Right kidney (tissue), 1 donor: ENCODE results near the gene GPR176.
"Not testable (repeated sequence)": the region's sequence is repeated elsewhere in the genome, so short reads cannot be mapped to it uniquely, and the experiment has no call there.

Source experiments
- DNase-seq: peaks from one replicate; pipeline ENCODE4 v3.0.0-alpha.2; 2016

The GPR176 gene

DNA sequence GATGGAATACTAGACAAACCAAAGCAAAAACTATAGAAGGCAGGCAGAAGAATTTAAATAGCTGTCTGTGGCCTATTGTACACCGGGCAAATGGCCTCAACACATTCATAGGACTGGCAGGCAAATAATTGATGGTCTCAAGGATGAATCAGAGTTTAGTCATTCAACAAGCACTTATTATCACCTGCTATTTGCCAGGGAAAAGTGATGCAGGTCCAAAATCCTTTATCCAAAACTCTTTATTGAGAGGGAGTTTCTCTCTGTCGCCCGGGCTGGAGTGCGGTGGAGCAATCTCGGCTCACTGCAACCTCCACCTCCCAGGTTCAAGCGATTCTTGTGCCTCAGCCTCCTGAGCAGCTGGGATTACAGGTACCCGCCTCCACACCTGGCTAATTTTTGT, 16.1 kb upstream of the GPR176 start:
- DNase-seq, result no peak

DNA sequence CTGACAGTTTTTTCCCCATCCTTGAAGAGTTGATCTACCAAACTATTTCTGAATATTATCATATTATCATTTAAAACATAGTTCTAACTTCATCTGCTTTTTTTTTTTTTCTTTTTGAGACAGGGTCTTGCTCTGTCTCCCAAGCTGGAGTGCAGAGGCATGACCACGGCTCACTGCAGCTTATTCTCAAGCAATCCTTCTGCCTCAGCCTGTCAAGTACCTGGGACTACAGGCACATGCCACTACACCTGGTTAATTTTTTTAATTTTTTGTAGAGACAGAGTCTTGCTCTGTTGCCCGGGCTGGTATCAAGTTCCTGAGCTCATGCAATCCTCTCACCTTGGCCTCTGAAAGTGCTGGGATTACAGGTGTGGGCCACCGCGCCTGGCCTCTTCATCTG, 15.2 kb upstream of the GPR176 start:
- no peak for DNase-seq

DNA sequence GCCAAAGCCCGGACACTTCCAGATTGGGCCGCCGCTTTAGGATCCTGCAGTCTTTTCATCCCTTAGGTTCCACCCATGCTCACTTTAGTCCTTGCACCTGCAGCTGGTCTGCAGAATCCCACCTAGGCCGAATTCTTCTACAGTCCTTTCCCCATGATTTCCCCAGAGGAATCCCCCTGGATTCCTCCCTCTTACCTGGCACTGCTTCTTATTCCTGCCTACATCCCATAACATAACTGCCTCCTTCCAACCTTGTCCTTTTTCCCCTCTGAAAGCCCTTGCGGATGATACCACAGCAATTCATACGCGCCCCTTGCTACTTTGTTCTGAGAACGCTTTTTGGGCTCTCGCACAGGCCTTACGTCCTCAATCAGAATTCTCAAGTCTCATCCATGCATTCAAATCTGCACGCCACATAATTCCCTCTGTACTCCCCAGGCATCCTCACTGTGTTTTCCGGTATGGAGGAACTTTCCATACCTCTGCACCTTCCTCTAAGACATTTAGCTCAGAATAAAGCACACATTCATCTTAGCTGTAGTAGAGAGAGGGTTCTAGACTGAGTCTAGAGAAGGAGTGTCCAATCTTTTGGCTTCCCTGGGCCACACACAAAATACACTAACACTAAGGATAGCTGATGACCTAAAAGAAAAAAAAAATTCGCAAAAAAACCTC, 14.5 kb upstream of the GPR176 start:
- DNase-seq, result no peak

DNA sequence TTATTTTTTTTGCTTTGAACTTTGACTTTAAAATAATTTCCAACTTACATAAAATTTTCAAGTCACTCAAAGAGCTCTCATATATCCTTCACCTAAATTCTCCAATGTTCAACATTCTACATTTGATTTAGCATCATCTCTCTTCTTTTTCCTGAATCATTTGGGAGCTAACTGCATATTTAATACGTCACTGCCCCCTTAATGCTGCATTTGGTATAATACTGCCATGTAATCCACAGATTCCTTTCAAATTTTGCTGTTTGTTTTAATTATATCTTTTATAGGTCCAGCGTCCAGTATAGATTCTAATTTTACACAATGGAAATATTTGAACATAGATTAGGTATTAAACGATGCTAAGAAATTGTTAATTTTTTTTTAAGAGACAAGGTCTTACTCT, 11.5 kb upstream of the GPR176 start:
- DNase-seq, result no peak

DNA sequence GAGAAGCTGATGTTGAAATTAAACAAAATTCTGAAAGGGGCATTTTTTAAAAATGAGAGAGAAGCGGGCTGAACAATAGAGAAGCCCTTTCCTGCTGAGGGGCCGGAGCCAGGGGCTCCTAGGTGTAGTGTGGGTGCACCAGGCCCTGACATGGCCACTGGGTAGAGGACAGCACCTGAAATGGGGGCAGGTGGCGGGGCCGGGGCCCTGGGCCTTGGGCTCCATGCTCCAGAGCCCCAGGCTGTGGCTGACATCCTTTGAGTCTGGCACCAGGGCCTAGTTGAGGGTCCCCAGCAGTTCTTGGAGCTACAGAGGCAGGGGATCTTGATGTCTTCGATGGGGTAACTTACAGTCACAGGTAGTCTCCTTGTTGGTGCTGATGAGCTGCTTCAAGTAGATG, 6.5 kb upstream of the GPR176 start:
- no peak for DNase-seq

DNA sequence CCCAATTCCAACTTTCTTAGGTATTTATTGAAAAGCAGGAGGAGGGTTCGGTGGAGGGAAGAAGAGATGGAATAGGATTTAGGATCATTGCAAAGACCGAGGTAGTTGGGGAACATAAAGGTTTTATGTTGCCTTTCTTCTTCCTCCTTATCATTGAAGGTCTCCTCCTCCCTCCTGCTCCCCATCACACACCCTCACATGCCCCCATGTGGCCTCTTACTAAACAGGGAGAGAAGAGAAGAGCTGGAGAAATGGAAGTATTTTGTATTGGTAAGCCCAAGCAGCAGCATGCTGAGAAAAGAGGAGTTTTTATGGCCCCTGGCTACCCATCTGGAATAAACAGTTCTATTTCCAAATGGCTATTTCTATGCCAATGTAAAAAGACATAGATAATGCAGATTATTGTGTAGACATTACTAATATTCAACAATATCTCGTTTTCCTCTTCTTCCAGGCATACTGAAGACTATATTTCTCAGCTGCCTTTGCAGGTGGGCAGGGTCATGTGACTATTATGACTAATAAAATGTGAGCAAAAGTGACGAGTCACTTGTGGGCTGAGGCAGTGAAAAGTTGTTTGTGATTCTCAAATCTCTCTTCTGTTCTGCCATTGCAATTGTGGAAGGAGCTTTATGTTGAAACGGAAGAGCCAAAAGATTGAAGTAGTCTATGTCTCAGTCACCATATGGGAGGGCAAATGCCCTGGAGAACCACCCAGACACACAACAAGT, 5.2 kb upstream of the GPR176 start:
- DNase-seq, result no peak

DNA sequence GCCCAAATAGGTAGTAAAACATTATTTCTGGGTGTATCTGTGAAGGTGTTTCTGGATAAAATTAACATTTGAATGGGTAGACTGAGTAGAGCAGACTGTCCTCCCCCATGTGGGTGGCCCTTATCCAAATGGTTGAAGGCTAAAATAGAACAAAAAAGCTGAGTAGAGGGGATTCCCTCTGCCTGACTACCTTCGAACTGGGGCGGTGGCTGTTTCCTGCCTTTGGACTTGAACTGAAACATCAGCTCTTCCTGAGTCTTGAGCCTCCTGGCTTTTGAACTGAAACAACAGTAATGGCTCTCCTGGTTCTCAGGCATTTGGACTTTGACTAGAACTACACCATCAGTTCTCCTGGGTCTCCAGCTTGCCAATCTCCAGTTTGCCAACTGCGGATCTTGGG, 4.4 kb upstream of the GPR176 start:
- DNase-seq, result no peak

DNA sequence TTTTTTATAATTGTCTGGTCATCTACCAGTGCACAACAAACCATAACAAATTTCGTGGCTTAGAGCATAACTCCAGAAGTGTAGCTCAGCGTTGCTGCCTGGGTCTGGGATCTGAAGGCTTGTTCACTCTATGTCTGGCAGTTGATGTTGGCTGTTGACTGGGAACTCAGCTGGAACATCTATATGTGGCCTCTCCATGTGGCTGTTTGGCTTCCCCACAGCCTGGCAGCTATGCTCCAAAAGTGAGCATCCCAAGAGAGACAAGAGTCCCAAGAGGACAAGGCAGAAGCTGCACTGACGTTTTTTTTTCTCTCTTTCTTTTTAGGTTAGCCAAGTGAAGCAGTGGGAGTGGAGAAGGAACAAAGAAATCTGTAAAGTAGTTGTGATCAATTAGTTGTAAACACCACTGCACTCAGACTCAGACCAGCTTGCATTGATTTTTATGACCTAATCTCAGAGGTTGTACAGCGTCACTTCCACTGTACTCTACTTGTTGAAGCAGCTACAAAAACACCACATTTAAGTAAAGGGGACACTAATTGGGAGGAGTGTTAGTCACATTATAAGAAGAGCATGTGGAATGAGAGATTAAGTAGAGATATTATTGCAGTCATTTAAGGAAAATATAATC, 2.5 kb upstream of the GPR176 start:
- DNase-seq, result no peak

DNA sequence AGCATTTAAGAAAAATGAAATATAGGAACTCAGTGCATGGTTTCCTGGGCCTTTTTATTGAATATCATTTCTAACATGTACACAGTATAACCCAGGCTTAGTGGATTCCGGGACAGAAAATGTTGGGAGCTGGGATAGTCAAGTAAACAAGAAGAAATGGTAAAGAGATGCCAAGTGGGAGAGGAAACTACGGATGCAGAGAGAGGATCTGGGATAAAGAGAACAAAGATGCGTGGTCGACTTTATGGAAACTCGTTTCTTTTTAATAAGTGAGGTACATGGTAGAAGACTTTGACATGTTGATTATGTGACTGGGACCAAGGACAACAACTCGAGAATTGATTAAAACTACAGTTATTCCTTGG, 1.2 kb upstream of the GPR176 start:
- no peak for DNase-seq

DNA sequence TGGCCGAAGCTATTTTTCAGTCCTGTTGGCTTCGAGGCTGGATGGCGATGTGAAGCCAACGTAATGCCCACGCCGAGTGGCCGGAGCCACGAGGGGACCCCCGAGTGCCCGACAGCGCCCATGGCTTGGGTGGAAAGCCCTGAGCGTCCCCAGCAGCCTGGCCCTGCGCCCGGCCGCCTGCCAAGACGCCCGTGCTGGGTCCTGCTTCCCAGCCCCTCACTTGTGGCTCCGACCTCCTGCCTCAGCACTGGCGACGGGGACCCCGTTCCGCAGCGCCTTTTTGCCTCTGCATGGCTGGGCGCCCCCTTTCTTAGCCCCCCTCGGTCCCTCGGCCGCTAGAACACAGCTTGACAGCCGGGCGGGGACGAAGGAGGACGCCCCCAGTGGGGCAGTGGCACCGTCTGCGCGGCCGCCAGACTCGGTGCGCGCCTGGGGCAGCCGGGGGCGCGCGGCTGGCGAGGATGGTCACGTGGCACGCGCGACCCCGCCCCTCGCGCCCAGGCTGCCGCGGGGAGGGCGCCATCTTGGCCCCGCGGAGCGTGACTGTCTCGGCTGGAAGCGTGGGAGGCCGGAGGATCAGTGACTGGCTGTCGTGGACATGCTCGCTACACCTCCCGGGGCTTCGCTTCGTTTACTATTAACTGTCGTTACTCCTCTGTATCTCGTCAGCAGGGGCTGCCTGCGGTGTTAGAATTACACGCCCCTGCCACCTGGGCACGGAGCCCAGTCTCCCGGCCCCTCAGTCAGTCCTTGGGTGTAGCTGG, 626 bp upstream of the GPR176 start:
- peak; percentile 94 for DNase-seq

DNA sequence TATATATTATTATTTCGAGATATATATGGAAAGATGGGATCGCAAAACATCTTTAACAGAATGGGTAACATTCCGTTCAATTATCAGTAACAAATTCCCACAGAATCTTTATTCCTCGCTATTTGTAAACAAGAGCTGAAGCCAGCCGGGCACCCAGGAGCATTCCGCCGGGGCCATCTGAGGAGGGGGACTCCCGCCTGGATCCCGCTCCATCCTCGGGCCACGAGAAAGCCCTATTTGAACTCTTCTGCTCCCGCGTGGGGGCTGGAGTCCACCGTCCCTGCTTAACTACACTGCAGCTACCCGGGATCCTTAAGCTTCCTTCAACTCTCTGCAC, 687 bp downstream of the GPR176 start:
- no peak for DNase-seq

DNA sequence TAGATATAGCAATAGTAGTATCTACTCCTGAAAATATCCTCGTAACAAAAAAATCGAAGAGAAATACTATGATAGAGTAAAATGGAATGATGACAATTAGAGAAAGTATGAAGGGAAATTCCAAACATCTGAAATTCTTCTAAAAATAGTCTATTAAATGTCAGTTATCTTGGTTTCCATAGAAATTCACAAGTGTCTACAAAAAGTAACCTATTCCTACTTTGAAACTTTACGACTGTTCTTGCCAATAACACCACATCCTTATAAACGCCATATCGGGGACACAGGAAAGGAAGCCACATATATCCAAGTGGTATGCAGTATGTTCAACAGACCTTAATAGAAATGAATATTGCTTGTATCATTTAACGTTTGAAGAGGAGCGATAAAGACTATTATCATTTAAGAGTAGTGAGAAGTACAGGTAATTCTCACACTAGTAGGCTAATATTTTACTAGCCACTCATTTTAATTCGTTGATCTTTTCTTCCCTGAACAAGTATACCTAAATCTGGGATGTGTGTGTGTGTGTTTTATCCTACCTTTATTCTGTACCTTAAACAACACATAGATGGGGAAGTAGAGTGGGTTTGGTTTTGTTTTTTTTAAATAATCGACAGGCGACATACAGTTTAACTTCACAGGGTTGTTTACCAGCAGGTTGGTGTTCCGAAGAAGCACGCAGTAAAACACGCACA, 1.2 kb downstream of the GPR176 start:
- no peak for DNase-seq

DNA sequence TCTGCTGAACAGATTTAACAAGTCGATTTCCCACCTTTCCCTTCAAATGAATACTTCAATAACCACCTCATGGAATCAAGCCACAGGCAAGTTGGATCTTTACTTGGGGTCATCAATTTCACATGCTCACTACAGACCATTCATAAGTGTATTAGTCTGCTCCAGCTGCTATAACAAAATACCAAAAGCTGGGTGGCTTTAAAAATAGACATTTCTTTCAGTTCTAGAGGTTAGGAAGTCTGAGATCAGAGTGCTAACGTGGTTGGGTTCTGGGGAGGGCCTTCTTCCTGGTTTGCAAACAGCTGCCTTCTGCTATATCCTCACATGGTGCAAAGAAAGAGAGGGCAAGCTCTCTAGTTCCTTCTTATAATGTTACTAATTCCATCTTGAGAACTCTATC, 5.1 kb downstream of the GPR176 start:
- no peak for DNase-seq

DNA sequence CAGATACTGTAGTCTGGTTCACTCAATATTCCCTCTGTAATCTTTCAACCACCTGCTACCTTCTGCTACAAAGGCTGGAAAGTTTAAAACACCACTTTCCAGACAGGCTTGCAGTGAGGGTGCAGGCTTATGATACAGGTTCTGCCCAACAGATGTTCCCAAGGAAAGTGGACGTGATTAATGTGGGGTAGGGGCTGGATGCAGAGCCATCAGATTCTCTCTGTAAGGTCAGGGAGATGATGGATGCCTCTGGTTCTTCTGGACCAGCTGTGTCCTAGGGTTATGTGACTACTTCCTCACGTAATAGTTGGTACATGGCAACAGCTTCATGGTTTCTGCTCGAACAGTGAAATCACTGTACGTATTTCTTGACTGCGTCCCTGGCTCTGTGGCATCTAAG, 11.1 kb downstream of the GPR176 start:
- no peak for DNase-seq

DNA sequence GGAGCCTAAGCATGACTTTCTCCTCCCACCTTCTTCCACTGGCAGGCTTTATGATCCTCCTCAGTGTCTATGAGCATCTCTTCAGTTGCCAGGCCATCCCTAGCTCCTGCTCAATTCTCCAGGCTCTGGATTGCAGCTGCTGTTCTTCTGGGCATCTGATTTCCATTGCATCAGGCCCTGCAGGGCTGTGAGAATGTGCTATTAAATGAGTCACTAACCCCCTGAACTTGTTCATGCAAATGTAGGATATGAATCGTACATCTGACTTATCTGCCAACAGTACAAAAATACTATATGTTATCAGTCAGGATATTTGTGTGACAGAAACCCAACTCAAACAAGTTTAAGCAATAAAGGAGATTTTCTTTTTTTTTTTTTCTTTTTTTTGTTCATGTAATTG, 11.9 kb downstream of the GPR176 start:
- no peak for DNase-seq

DNA sequence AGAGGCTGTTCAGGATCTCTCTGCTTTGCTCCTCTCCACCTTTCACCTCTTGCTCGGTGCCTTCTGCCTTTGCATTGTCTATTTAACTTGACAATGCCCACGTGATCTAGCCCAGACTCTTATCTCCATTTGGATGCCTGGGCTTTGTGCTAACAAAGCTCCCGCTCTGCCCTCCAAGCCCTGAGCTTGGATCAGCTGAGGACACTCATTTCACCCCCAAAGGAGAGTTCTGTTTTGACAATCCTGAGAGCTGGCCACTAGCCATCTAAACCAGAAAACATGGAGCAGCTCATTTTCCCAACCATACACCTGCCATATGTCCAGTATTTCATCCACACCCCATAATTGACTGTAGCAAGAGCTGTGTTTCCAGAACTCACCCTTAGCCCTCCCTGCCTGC, 12.8 kb downstream of the GPR176 start:
- DNase-seq, result no peak

DNA sequence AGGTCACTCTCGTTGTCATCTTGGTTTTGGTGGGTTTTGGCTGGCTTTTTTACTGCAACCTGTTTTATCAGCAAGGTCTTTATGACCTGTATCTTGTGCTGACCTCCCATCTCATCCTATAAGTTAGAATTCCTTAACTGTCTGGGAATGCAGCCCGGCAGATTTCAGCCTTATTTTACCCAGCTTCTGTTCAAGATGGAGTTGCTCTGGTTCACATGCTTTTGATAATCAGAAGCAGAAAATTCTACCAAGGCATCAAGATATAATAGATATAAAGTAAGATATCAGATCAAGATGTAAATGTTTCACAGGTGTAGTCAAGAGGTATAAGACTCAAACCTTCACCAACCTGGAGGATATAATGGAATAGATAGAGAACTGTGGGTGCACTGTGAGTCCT, 16.0 kb downstream of the GPR176 start:
- no peak for DNase-seq

DNA sequence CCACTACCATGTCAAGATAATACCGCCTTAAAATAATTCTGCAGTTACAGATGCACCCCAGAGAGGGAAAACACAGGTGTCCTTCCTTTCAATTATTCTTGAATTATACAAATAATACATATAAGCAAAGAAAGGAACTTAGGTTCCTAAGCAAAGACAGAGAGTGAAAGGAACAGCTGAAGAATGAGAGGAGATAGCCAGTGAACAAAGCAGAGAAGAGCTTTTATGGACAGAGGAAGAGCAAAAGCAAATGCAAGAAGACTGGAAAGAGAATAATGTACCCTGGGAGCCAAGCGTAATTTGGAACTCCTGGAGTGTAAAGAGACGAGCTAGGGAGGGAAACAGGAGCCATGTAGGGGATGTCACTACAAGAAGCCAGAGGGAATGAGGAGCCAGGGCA, 21.7 kb downstream of the GPR176 start:
- no peak for DNase-seq

DNA sequence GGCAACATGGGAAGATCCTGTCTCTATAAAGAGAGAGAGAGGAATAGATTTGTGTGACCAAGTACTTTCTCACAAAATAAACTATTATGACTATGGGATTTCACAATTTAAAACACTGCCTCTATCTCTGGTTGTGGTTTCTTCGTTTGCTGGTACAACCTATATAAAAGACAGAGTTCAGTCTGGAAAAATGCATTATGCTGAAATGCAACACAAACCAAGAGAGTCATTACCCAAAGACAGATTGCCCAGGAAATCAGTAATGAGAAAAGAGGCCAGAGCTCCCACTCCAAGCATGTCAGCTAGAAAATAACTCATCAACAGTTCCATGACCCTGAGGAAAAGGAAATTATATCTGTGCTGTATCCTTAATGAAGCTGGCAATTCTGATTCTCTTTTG, 23.2 kb downstream of the GPR176 start:
- no peak for DNase-seq

DNA sequence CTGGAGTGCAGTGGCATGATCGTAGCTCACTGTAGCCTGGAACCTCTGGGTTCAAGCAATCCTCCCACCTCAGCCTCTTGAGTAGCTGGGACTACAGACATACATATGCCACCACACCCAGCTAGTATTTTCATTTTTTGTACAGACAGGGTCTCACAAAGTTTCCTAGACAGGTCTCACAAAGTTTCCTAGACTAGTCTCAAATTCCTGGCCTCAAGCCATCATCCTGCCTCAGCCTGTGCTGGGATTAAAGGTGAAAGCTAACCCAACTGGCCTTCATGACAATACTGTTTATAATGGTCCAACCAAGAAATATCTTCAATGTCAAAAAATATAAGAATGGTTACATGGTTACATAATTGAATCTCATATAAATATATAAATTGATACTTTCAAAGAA, 24.0 kb downstream of the GPR176 start:
- DNase-seq, result no peak

DNA sequence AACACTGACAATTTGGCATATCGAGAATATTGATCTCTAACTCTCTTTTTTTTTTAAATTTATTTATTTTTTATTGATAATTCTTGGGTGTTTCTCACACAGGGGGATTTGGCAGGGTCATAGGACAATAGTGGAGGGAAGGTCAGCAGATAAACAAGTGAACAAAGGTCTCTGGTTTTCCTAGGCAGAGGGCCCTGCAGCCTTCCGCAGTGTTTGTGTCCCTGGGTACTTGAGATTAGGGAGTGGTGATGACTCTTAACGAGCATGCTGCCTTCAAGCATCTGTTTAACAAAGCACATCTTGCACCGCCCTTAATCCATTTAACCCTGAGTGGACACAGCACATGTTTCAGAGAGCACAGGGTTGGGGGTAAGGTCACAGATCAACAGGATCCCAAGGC, 27.0 kb downstream of the GPR176 start:
- DNase-seq, result not testable (repeated sequence)

DNA sequence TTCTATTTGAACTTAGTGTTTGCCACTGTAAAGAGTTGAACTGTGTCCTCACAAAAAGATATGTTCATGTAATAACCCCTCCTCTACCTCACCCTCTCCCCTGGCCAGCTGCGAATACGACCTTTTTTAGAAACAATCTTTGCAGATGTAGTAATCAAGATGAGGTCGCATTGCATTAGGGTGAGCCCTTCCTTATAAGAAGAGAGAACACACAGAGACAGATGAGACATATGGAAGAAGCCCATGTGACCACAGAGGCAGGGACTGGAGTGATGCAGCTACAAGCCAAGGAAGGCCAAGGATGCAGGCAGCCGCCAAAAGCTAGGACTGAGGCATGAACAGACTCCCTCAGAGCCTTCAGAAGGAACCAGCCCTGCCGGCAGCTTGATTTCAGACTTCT, 27.6 kb downstream of the GPR176 start:
- no peak for DNase-seq

DNA sequence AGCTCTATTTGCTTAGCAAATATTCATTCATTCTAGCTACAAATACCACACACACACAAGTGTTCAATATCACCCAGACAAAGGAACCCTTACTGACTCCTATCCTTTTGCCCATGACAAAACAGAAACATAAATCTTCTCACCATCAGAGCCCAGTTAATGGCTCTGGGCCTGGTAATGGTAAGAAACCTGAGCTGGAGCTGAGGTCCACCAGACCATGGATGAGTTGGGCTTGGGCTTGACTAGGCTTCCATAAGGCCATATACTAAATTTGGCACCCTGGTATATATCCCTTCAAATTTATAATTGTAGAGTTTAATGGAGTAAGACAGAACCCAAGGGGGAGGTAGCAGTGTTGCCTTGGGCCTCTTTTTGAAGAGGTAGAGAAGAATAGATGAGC, 29.4 kb downstream of the GPR176 start:
- no peak for DNase-seq
